WTC11 (cell line): ENCODE measurements around the gene SAP30BP.

Experiments
- CTCF ChIP-seq: fragments of 200-600 bp; IDR thresholded peaks from 2 replicates; pipeline ENCODE4 v1.8.0; 2022; ENCODE audit warnings: antibody characterized with exemption
- TF ChIP-seq, protein P1 (sequence below): sonication (generic); formaldehyde crosslinking; IDR thresholded peaks from 2 replicates; pipeline ENCODE4 v1.8.0; 2022; ENCODE audit warnings: mild to moderate bottlenecking, missing genetic modification reagents

DNA sequence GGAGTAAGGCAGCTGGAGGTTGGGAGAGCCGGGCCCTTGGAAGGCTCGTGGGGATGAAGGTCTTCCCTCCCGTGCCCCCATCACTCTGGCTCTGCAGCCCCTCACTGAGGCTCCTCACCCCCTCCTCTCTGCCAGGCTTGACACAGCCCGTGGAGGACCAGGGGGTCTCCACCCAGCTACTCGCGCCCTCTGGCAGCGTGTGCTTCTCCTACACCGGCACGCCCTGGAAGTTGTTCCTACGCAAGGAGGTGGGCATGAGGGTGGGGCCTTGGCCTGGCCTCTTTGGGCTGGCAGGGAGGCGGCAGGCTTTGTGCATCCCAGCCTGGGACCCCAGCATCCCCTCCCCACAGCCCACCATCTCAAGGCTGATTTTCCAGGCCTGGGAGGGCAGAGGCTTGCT lies 49.5 kb upstream of the SAP30BP start:
- TF ChIP-seq, protein P1, sequence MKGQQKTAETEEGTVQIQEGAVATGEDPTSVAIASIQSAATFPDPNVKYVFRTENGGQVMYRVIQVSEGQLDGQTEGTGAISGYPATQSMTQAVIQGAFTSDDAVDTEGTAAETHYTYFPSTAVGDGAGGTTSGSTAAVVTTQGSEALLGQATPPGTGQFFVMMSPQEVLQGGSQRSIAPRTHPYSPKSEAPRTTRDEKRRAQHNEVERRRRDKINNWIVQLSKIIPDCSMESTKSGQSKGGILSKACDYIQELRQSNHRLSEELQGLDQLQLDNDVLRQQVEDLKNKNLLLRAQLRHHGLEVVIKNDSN (CRISPR knock-in tag) = no peak
- no peak for TF ChIP-seq CTCF
